H4 (cell line): ENCODE data around the gene PABPC3. TPM values are rescaled to one million over a fixed set of nuclear protein-coding genes. Genes with fewer than 3 reads are reported as not detected.

Experiments
- DNase-seq: peaks from one replicate; pipeline ENCODE4 v3.0.0-alpha.2; 2015; ENCODE audit warnings: low spot score
- total RNA-seq: library from RNA; depleted of rRNA; stranded (reverse); fragments of >200 nt; shearing (Covaris generic); gene quantifications from 2 replicates; pipeline ENCODE4 v1.2.3, GENCODE V29; 2014; rRNA removed

The PABPC3 gene
- 0.04 and 0.06 TPM in 2 replicates for total RNA-seq

DNA sequence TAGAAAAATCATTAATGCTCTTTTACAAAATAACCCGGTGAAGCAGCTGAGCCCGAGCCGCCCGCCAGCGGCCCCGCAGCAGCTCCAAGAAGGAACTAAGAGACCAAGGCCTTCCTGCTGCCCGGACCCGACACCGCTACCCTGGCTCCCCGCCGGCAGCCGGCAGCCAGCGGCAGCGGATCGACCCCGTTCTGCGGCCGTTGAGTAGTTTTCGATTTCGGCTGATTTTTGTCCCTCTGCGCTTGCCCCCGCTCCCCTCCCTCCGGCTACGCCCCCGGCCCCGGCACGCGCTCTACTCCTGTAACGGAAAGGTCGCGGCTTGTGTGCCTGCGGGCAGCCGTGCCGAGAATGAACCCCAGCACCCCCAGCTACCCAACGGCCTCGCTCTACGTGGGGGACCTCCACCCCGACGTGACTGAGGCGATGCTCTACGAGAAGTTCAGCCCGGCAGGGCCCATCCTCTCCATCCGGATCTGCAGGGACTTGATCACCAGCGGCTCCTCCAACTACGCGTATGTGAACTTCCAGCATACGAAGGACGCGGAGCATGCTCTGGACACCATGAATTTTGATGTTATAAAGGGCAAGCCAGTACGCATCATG lies at the start of gene PABPC3:
PABPC3 (plus strand) TSS at position 286 of the 603 bp plus-strand sequence; CDS start at position 349, 63 bp downstream.
- no peak for DNase-seq

DNA sequence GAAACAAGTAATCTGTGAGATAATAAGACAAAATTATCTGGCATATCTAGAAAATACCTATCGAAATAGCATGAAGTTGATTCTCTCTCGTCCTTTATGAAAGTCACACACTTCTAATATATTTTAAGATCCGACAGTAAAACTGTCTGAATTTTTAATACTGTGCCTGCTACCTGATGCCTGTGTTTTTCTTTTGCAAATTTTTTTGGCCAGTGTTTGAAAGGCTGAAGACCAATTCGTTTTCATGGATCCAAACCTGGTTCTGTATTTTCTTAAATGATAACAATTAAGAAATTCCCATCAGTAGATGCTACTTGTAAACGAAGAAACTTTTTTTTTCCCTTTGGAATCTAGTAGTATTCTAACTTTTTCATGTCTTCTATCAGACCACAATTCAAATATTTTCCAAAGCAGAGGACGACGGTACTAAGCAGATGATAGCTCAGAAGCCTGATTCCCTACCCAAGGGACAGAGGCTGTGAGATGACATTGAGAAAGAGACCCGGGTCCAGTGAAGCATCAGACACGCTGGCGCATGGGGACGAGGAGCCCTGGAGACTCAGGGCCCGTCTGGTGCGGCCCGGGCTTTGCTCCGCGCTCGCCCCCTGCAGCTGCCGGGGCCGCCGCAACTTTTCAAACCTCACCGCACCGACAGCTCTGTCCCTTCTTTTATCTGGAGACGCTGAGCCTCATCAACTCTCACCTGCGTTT lies 49.5 kb upstream of the PABPC3 start:
- no peak for DNase-seq

DNA sequence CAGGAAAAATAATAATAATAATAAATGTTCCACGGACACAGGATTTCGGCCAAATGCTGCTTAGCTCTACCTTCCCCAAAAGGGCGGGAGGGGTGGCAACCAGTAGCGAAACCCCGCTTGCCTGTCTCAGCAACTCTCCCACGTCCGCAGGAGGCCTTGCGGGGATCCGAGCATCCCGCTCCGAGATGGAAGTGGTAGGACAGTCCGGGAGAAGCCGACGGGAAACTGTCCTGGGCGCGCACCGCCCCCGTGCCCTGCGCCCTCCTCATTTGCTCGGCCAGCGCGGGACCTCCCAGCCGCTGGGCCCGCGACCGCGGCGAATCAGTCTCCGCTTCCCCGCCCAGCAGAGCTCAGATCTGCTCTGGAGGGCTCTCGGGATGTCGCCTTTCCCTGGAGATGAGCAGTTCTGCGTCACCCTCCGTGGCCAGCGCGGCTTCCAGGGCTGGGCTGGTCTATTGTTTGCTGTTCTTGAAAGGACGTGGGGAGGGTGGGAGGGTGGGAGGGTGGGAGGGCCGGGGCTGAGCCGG lies 48.9 kb upstream of the PABPC3 start:
- DNase-seq: peak; percentile 3

DNA sequence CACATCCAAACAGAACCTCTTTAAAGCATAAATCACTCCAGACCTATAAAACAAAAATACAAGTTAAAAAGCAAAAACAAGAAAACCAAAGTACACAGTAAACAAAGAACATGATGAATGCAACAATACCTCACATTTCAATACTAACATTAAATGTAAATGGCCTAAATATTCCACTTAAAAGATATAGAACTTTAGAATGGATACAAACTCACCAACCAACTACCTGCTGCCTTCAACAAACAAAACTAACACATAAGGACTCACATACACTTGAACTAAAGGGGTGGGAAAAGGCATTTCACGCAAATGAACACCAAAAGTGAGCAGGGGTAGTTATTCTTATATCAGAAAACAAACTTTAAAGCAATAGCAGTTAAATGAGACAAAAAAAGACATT lies 44.9 kb upstream of the PABPC3 start:
- no peak for DNase-seq

DNA sequence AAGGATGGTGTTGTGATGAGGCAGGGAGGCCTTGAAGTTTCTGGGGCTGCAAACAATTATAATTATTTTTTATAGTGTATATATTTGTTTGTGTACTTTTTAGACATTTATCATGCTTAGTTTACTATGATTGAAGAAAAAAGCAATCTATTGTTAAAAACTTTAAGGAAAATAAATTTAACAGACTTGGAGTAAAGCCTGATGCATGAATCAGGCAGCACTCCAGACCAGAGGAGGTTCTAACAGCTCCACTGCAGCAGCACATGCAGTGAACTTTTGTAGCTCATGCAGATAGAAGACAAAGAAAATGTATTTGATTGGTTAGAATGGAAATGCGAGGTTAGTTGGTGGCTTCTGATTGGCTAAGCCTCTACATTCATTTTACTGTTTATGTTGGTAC lies 36.8 kb upstream of the PABPC3 start:
- DNase-seq: no peak

DNA sequence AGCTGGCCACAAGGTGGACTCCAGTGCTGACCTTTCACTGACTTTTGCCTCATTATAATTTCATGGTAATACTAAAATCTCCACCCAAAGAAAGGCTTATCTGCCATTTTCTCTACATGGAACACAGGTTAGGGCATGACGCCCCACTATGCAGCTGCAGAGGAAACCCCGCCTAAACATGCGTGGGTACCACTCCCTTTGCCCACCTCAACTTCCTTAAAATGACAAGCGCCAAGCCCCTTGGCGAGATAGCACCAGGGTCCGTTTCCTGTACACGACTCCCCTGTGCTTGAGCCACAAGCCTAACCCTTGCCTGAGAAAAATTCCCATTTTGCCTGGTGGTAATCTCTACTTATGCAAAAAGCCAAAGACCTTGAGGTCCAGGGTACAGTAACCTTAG lies 36.0 kb upstream of the PABPC3 start:
- DNase-seq: no peak

DNA sequence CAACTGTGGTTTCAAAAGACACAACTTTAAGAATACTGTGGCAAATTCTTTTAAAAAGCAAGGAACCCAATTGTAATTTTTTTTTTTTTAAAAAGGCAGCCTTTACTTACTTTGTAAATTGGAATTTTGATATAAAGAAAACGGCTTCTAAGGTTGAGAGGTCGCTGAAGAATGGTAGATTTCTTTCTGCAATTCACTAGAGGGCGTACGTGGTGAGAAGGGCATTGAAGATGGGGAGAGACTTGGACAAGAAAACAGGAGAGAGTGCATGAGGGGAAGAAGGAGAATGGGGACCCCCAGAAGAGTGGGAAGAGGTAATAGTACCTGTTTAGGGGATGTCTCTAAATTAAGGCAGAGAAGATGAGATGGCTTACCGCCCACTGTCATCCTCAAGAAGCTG lies 33.5 kb upstream of the PABPC3 start:
- DNase-seq: no peak

DNA sequence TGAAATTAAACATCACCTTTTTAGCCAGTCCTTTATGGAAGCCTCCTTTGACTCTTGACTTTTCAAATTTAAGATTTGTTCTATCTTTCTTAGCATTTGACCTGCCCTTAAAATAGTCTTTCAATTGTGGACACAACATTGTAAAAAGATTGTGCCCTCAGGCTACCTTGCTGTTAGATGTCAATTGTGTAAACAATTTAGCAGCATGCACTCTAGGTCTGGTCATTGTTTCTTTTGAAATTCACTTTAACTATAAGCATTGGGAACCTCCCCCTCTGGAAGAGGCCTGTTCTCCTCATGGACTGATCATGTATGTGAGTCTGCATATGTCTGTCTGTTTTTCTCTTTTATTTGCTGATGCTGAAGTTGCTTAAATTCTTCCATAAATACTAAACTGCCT lies 31.5 kb upstream of the PABPC3 start:
- DNase-seq: no peak

DNA sequence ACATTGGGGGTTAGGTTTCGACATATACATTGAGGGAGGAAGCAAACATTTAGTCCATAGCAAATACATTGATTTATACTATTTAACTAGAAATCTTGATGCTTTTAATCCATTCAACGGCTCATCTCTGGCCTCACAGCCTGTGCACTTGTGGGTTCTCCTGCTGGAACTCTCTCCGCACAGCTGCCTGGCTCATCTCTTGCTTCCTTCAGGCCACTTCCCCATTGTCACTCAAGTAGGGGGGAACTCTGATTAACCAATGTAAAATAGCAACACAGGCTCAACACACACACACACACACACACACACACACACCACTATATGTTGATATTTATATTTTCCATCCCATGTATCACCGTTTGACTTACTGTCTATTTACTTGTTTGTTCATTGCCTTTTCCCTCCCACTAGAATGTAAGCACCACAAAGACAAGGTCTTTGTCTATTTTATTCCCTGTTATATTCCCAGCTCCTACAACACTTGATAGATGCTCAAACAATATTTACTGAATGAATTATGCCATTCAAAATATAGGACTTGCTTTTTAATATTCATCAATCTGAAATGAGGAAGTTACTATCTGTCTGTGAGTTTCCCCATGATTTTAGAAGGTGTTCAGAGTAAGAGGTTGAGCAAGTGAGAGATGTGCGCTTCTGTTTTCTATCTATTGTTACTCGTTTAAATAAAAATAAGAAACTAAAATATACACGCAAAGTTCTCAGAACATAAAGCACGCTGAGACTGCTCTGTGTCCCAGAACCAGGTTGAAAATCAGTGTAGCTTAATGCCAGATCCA lies 29.8 kb upstream of the PABPC3 start:
- no peak for DNase-seq

DNA sequence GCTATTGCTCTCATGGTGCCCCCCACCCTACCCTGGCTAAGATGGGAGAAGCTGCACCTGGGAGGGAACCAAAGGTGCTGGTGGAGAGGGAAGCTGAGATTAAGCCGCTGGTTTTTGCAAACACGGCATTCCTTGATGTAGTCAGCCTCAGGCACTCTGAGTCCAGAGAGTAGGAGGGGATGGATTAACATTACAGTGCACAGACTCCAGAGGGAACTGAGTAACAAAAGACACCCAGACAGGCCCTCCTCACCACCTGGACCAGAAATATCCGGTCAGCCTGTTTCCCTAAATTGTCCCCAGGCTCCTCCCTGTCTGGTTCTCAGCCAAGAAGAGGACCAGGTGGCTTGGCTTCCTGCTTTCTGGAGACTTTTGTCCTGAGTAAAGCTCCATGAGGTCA lies 28.9 kb upstream of the PABPC3 start:
- DNase-seq: no peak

DNA sequence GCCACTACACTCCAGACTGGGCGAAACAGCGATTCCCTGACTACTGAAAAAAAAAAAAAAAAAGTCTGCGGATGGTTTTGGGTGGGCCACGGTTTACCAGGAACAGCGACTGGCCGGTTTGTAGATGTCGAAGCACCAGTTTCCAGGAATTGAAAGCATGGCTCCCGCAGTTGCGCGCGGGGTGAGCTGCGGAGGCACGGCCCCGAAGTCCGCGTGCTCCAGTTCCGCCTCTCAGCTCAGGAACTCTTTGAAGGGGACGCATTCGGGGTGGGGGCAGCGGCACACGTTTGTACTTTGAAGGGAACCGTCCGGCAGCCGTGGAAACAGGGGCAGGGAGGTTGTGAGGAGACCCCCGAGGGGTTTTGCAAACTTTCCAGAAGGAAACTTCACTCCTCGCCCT lies 27.1 kb upstream of the PABPC3 start:
- DNase-seq: no peak

DNA sequence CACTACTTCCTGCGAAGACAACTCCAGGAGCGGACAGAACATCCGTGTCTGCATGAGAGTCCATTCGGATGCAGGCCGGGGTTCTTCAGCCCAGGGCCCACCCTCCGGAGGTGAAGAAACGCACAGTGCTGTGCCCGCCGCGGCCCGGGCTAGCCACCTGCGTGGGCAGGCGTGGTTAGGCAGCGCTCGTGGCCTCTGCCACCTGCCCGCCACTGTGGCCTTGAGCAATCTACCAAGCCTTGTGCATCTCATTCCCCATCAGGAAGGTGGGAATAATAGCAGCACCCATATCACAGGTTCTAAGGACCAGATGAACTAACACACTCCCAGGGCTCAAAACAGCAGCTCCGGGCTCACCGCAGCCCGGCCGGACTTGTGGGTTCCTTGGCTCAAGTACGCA lies 26.7 kb upstream of the PABPC3 start:
- no peak for DNase-seq

DNA sequence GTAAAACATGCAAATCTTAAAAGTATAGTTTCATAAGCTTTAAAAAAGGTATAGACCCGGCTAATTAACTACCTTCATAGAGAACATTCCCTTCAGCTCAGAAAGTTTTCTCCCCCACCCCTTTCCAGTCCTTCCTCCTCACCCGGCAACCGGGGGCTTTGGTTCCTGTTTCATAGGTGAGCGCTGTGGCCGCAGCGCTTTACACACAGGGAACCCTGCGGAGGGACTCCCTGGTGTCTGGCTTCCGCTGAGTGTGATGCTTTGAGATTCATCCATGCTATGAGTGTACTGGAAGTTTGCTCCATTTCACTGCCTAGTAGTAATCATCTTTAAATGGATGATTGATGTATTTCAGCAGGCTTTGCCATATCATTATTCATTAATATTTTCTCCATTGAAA lies 26.0 kb upstream of the PABPC3 start:
- DNase-seq: no peak

DNA sequence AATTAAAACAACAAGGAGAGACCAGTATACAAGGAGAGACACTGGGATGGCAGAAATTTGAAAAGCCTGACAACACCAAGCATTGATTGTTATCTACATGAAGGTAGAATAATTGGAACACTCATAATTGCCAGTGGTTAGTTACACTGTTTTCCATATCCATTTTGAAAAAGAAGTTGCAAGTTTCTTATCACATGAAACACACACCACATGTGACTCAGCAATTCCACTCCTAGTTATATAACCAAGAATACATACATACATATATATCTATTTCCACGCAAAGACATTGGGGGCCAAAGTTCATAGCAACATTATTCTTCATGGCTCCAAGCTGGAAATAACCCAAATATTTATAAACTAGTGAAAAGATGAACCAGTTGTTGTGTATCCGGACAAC lies 15.2 kb upstream of the PABPC3 start:
- no peak for DNase-seq

DNA sequence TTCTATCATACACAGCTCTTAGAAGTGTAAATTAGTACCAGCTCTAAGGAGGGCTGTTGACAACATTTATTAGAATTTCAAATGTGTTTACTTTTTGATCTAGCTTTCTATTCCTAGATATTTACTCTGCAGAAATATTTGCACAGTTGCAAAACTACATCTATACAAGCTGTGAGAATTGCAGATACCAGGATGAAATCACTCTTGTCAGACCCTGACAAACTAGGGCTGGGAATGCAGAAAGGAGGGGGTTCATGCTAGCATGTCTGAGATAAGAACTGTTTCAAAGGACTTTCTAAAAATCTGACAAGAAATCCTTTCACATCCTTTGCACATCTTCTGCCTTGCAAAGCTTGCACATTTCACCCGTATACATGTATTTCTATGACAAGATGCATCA lies 11.8 kb upstream of the PABPC3 start:
- DNase-seq: no peak

DNA sequence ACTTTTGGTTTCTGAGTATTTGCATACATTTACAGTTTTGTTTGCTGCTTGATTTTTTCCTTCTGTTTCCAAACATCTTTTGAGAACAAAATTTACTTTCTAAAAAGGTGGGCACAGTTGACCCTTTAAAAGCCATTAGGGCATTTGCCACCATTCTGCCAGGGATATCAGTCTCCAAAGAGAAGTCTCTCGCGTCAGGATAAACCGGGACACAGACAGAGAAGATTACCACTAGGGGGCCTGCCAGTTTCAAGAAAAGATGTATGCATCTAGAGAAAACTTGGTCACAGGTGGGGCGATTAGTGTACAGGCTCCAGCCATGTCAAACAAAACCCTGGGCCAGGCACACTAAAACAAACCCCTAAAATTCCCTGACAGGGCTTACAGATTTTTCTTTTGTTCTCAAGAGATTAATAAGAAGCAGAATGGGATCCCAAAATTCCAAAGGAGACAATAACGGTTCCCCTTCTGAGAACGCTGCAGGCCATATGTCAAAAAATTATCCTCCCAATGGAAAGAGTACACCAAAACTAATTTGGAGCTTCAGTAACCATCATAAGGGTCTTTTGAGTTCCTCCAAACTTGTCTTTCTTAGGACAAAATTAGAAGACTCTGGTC lies 10.7 kb upstream of the PABPC3 start:
- DNase-seq: peak; percentile 11

DNA sequence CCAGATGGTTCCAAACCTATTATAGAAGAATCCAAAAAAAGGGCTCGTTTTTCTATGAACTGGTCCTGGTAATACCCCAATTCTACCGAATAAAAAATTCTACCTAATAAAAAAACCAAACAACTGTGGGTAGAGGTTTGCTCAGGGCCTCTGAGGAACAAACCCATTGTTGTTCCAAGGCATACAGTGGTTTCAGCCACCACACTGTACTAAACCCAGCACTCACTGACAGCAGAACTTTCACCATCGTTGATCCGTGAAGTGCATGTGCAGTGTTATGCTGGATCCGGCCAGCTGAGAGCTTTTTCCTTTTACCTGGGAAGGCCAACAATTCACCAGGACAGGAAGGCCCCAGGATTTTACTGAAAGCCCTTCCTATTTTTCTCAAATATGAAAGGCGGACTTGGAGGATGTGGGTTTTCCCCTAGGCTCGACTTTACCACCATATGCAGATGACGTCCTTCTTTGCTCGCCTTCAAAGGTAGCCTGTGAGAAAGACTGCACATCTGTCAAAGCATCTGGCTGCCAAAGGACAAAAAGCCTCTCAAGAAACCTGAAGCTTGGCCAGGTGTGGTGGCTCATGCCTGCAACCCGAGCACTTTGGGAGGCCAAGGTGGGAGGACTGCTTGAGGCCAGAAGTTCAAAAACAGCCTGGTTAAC lies 7.2 kb upstream of the PABPC3 start:
- no peak for DNase-seq

DNA sequence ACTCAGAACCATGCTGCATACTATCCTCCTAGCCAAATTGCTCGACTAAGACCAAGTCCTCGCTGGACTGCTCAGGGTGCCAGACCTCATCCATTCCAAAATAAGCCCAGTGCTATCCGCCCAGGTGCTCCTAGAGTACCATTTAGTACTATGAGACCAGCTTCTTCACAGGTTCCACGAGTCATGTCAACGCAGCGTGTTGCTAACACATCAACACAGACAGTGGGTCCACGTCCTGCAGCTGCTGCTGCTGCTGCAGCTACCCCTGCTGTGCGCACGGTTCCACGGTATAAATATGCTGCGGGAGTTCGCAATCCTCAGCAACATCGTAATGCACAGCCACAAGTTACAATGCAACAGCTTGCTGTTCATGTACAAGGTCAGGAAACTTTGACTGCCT lies 1.5 kb downstream of the PABPC3 start:
- DNase-seq: no peak

DNA sequence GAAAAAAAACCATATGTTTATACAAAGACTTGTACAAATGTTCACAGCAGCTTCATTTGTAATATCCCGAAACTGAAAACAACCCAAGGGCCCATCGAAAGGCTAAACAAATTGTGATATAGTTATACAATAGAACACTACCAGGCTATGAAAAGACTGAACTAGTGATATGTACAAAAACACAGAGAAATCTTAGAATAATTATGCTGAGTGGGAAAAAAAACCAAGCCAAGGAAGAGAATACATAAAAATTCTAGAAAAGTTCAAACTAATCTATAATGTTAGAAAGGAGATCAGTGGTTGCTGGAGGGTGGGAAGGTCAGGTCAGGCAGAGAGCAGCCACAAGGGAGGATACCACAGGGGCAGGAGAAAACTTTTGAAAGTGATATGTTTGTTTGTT lies 7.8 kb downstream of the PABPC3 start:
- DNase-seq: no peak

DNA sequence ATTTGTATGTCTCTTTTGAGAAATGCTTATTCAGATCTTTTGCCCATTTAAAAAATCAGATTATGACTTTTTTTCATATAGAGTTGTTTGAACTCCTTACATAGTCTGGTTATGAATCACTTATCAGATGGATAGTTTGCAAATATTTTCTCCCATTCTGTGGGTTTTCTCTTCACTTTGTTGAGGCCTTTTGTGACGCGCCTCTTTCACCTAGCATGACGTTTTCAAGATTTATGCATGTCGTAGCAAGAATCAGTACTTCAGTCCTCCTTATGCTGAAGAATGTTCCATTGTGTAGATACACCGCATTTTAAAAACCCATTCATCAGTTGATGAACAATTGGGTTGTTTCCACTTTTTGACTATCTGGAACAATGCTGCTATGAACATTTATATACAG lies 13.4 kb downstream of the PABPC3 start:
- DNase-seq: no peak

DNA sequence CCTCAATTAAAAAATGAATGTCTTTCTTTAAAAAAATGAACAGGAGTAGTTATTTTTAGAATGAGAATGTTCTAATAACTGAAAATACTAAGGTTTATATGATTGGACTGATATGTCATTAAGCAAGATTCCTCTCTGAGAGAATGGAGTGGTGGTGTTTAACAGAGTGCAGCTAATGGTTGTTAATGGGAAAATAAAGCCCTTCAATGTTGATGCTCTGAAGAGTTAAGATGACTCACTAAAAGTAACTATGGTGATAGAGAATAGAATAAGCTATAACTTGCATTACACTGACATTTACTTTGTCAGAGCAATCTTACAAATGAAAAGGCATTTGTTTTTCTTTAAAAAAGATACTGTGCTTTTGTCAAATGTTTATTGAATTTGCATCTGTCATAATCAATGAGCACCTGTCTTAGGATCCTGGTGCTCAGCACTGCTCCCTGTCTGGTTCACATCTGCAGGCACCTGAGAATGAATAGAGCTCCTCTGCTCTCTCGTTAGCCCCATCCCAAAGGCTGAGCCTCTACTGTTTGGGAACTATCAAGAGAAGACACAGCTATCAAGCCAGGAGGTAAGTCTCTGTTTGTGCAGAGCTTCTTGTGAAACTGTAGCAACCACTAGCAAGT lies 15.1 kb downstream of the PABPC3 start:
- DNase-seq: no peak
